ENCODE measurements around the gene PYGO2.
"Not testable (repeated sequence)": the region's sequence is repeated elsewhere in the genome, so short reads cannot be mapped to it uniquely, and the experiment has no call there.

PYGO2 gene

DNA sequence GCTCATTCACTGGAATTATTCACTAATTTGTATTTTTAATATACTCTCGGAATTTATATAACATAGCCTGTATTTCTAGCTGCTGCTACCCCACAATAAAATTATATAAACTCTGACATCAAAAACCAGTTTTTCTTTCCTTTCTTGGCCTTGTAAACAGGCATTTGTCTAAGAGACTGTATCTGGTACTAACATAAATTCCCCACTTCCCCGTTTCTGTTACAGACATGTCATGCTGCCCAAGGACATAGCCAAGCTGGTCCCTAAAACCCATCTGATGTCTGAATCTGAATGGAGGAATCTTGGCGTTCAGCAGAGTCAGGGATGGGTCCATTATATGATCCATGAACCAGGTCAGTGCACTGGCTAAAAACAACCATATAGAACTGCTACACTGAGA is 16.2 kb upstream of the PYGO2 start:
- DNase-seq = not testable (repeated sequence)

- DNase-seq = no peak
Observed at GRCh38 chr1:154975409-154976059, 14.0 kb upstream of the PYGO2 start.

- DNase-seq = peak; percentile 20 to 82
Observed at GRCh38 chr1:154974808-154975408, 13.3 kb upstream of the PYGO2 start.

GRCh38 chr1:154974102-154974807 is 12.7 kb upstream of the PYGO2 start, which contains the start of gene CKS1B:
Gene CKS1B, plus strand, starts transcription at chr1:154974681. Its CDS starts 65 bp downstream, at chr1:154974746.
- DNase-seq = peak; percentile 92 to 99

DNA sequence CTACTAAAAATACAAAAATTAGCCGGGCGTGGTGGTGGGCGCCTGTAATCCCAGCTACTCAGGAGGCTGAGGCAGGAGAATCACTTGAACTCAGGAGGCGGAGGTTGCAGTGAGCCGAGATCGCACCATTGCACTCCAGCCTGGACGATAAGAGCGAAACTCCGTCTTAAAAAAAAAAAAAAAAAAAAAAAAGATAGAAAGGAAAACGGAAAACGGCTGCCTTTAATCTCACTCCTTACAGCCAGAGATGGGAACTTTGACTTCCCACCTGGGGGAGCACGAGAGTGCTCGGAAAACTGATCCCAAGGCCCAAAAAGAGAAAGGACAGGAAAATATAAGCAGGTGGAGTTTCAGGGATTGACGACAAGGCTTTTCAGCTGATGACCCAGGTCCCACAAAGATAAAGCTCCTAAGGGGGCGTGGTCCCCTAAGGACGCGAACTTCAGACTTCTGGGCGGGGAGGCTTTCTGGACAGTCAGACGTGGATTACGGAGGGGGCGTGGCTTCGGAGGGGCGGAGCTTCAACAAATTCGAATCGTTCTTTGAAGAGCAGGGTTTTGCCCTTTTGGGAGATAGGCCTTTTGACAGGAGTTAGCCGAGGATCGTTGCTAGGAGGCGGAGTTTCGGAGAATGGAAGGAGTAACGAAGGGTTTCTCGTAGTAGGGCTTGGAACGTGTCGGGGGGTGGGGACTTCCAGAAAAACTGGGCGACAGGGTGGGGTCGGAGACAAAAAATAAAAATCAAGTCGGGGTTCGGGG is 11.9 kb upstream of the PYGO2 start:
- DNase-seq = peak in 1 of 2 experiments; percentile 33

DNA sequence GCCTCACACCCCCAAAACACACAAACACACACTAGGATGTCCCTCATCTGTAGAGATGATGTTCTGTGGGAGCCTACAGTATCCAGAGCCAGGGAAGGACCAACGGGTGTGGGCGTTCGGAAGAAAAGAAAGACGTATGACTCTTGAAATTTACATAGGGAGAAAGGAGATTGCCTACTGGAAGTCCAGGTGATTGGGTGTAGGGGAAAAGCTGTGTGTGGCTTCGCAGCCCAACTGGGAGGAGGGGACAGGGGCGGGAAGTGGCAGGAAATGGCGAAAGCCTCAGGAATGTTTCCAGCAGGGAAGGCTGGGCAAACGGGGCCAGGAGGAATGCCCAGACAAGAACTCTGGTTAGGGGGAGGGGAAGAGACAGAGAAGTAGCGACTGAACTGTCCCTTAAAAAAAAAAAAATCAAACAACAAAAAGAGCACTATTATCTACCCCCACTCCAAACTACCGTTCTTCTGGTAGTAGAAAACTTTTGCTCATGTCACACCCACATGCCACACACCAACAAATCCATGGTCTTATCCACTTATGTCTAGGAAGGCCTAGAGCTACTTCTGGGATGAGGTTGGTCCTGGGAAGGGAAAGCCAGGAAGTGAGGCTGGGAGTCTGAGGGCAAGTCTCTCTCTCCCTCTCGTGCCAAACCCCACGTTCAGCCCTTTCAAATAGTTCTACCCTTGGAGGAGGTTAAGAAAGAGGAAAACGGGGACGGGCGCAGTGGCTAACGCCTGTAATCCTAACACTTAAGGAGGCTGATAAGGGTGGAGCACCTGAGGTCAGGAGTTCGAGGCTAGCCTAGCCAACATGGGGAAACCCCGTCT is 11.1 kb upstream of the PYGO2 start:
- DNase-seq = no peak

- DNase-seq = no peak
Observed at GRCh38 chr1:154972213-154972516, 10.6 kb upstream of the PYGO2 start.

GRCh38 chr1:154971341-154971998 is 9.9 kb upstream of the PYGO2 start:
- no peak for DNase-seq

DNA sequence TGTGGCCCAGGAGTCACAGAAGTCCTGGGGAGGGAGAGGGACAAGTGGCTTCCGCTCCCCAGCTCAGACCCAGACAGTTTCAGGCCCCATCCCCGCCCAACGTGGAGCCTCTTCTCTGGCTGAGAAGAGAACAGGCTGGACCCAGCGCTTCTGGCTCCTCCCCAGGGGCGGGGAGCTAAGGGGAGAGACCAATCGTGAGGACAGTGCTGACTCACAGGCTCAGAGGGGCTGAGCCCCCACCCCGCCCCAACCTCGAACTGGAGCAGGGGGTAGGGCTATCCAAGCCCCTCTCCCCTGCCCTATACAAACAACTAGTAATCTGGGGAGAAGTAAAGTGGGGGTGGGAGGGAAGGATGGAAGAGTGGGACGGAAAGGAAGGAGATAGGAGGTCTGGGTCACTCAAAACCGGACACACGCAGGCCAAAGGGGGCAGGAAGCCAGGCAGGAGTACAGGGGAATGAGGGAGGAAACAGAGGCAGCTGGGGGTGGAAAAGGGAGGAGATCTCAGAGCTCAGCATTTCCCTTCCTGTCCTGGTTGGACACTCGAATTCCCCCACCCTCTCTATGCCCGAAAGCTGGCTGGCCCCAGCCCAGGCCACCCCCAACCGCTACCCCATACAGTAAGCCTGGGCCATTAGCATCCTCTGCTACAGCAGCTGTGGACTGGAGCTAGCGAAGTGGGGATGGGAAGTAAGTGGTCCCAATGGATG is 9.2 kb upstream of the PYGO2 start, which contains the start of gene SHC1:
TSS of gene SHC1 (minus strand) at position 117 of the 710 bp plus-strand sequence. CDS start 221 bp downstream, outside the sequence.
- peak; percentile 68 to 93 for DNase-seq

DNA sequence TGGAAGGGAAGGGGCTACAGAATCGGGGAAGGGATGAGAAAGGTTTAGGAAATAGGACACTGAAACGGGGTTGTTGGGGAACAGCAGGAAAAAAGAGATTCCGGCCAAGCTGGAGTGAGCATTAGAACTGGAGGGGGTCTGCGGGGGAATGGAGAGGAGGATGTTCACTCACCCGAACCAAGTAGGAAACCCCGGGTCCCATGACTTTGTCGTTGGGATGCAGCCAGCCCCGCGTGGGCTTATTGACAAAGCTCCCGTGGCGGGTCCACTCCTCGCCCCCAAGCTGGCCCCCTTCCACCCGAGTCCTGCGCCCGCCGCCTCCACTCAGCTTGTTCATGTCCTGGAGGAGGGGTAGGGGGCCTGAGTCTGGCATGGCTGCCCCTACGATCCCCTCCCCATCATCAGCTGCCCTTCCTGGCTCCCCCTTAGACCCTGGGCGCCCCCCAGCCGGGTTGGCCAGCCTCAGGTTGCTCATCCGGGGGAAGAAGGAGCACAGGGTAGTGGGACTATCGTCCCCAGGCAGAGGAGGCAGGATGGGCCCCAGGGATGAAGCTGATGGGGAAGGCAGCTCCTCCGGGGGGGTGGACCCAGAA is 8.4 kb upstream of the PYGO2 start:
- no peak for DNase-seq

DNA sequence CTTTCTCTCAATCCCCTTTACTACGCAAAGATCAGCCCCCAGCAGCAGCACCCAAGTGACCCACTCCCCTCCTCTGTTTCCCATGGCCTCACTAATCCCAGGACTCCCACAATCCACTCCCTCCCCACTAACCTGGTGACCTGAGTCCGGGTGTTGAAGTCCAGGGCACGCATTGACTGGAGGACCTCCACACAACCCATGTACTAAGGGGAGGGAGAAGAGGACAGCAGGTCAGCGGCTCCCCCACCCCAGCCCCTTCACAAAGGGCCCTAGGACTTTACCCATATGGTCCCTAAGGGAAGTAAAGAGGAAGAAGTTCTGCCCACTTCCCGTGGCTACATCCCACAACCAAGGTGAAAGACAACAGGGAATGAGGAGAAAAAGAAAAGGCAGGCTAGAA is 7.7 kb upstream of the PYGO2 start:
- DNase-seq = no peak

DNA sequence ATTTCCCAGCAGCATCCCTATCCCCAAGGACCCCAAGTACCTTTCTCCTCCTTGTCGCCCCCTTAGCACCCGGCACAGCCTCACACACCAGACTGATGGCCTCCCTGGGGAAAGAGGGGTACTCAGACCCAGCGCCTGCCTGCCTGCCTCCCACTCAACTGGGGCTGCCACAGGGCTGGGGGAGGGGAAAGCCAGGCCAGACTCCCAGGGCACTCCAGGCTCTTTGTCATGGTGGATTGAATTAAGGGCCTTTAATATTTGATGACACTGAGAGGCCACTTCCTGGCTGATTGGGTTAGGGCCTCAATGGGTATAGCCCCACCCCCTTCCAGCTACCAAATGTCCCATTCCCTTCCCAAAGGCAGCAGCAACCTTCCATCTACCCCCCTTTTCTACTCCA is 7.1 kb upstream of the PYGO2 start:
- DNase-seq = no peak

DNA sequence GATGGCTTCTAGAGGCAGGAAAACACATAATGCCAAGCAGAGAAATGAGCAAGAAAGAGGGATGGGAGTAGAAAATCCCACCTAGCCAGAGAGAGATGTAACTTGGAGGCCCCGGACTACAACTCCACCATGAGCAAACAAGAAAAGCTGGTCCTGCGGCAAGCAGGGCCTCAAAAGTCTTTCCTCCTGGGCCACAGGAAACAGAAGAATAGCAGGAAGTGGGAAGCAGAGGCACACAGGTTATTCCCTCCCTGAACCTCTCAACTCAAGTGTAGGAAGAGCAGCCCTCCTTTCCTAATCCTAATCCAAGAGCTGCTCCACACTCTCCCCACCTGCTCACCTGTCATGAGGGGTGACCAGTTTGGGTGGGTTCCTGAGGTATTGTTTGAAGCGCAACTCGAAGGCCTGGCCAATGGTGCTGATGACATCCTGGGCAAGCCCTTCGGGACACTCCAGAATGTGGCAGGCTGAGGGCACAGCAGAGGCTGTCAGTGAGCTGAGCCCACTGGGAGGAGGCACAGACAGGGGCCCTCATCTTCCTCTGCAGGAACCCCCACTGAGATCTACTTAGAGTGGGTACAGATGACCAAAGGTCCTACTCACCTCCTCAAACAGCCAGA is 5.9 kb upstream of the PYGO2 start:
- no peak for DNase-seq

DNA sequence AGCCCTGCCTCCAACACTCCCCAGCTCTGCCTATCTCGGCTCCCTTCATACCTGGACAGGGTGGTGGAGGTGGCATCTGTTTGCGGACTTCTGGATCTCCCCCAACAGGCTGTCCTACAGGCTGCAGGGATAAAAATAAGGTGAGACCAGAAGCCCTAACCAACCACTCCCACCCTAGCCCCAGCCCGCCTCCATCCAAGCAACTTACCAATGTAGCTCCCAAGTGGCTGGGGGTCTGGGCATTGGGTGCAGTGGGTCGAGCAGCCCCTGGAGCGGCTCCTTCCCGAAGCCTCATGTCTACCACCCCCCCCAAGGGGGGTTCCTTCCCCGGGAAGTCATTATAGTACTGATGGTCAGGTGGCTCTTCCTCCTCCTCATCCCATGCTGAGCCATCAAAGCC is 4.5 kb upstream of the PYGO2 start:
- DNase-seq = no peak

DNA sequence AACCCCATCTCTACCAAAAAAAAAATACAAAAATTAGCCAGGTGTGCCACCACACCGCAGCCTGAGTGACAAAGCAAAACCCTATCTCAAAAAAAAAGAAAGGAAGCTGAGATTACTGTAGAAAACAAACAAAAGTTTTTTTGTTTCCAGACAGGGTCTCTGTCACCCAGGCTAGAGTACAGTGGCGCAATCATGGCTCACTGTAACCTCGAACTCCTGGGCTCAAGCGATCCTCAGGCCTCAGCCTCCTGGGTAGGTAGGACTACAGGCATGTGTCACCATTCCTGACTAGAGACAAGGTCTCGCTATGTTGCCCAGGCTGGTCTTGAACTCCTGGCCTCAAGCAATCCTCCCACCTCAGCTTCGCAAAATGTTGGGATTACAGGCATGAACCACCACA is 2.8 kb upstream of the PYGO2 start:
- DNase-seq = no peak

DNA sequence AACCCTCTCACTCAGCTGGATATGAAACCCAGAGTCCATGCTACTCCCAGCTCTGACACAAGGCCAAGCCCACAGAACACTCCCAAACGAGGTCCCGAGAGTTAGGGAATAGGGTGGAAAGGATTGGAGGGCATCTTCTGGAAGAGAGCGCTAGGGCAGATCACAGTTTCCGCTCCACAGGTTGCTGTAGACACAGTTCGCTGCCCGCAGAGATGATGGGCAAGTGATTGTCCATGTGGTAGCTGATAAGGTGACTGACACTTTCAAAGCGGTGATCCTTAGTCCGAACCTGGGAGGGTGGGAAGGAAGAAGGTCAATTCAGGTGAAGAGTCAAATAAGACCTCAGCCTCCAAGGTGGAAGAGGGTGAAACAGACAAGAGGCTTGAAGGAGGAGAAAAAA is 2.1 kb upstream of the PYGO2 start:
- no peak for DNase-seq

DNA sequence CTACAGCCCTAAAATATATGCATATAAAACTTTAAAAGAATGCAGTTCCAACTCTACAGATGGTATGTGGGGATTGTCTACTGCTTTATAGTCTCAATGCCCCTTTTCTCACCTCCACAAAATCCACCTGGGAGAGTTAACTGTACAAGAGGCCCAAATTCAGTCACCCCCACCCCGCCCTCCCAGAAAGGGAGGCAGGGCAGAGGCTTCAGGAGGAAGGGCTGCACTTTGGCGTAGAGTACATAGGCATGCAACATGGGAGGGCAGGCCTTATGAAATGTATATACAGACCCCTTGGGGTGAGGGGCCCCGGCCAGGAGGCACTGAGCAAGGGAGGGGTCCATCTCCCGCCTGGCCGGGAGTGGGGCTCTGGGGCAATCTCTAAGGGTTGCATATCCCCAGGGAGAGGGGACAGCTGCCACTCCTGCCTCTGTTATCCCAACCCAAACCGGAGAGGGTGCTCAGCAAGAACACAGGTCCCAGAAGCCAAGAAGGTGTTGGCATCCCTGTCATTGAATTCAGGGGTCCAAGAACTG is 1.3 kb upstream of the PYGO2 start:
- no peak for DNase-seq

- no peak for DNase-seq
Observed at GRCh38 chr1:154962156-154962749, 671 bp upstream of the PYGO2 start.

- DNase-seq = no peak
Observed at GRCh38 chr1:154960446-154961136, 991 bp downstream of the PYGO2 start.

Data from cerebellar nuclear complex (tissue), 1 donor.